Sigmoid colon (tissue), 4 donors: ENCODE results near the gene NPW.

Experiments
- EP300 ChIP-seq, 4 donors: sonication (generic); formaldehyde crosslinking; IDR thresholded peaks; one replicate each; pipeline ENCODE4 v1.6.1; 2017; ENCODE audit warnings: antibody characterized with exemption in 4 of 4
- POLR2A ChIP-seq, 2 donors: fragments of 450-650 bp; IDR thresholded peaks; one replicate each; pipeline ENCODE4 v1.6.1; 2016; ENCODE audit warnings: antibody characterized with exemption in 2 of 2, mild to moderate bottlenecking in 2 of 2, moderate library complexity in 2 of 2
- POLR2AphosphoS5 ChIP-seq, 4 donors: sonication (generic); formaldehyde crosslinking; IDR thresholded peaks; one replicate each; pipeline ENCODE4 v1.6.1; 2017; ENCODE audit warnings: antibody characterized with exemption in 4 of 4
- TF ChIP-seq, protein P1 (sequence below), 4 experiments: fragments of 450-650 bp in 3 of 4; fragments of 200-600 bp in 1 of 4; IDR thresholded peaks; one replicate each; pipeline ENCODE4 v1.5.1; 2016 to 2019; ENCODE audit warnings: antibody characterized with exemption in 4 of 4, mild to moderate bottlenecking in 3 of 4, moderate library complexity in 2 of 4

DNA sequence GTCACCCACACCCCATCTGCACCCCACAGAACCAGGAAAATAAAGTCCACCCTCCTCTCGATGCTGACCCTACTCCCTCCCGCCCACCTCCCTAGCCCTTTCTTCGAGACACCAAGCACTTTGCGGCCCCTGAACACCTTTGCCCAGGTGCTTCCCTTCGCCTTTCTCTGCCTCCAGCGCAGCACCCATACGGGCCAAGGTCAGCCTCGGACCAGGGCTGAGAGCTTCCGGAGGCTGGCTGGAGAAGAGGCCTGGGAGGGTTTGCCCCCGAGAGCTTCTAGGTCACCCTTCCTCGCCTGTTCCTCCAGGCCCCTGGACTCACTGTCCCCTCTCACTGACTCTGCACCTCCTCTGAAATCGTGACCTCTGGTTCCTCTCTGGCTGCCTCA, 4.4 kb downstream of the NPW start:
- TF ChIP-seq POLR2A (IDR thresholded peaks at IDR 0.05) (no peak), POLR2AphosphoS5 (IDR thresholded peaks at IDR 0.05) (no peak), EP300 (IDR thresholded peaks at IDR 0.05) (no peak)
- TF ChIP-seq, protein P1, sequence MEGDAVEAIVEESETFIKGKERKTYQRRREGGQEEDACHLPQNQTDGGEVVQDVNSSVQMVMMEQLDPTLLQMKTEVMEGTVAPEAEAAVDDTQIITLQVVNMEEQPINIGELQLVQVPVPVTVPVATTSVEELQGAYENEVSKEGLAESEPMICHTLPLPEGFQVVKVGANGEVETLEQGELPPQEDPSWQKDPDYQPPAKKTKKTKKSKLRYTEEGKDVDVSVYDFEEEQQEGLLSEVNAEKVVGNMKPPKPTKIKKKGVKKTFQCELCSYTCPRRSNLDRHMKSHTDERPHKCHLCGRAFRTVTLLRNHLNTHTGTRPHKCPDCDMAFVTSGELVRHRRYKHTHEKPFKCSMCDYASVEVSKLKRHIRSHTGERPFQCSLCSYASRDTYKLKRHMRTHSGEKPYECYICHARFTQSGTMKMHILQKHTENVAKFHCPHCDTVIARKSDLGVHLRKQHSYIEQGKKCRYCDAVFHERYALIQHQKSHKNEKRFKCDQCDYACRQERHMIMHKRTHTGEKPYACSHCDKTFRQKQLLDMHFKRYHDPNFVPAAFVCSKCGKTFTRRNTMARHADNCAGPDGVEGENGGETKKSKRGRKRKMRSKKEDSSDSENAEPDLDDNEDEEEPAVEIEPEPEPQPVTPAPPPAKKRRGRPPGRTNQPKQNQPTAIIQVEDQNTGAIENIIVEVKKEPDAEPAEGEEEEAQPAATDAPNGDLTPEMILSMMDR (IDR thresholded peaks at IDR 0.05), result no peak
